HepG2 (cell line): ENCODE results near the gene PYGB. TPM values are rescaled to one million over a fixed set of nuclear protein-coding genes. Genes with fewer than 3 reads are reported as not detected.

Source experiments
- ATAC-seq: fragments of 200-7000 bp; cut with Tn5 transposase; 3 replicates; pipeline ENCODE4 v1.9.1; 2020; ENCODE audit warnings: mild to moderate bottlenecking, moderate library complexity
- BruUV-seq: library from RNA; stranded (reverse); fragments of 400-500 nt; replicated peaks from 2 replicates; lab custom pipeline; 2021; lab: Mats Ljungman, UMichigan
- CTCF ChIA-PET: fragments of 300-600 bp; formaldehyde crosslinking; extraction: SDS; loops from one replicate; lab custom pipeline; 2021; ENCODE audit warnings: low total read pairs, inconsistent platforms, low intra/inter-chr PET ratio; lab: Yijun Ruan, JAX
- POLR2A ChIA-PET: fragments of 350-600 bp; sonication (Branson Sonifier 250); formaldehyde crosslinking; loops from one replicate; lab custom pipeline; 2020; ENCODE audit warnings: antibody characterized with exemption, inconsistent platforms; lab: Yijun Ruan, JAX
- DNase-seq: peaks from one replicate; pipeline ENCODE4 v3.0.0-alpha.2; 2015; ENCODE audit warnings: low spot score
- FAIRE-seq: peaks from 3 replicates; lab custom pipeline; 2011; peaks lifted over from hg19 to GRCh38; lab: Jason Lieb, UNC
- H2AFZ ChIP-seq: one replicate; pipeline ENCODE4 v1.6.1; 2011; ENCODE audit warnings: low read length, inconsistent platforms
- H3K27ac ChIP-seq: fragments of 300-600 bp; 3 replicates; pipeline ENCODE4 v1.8.0; 2011; ENCODE audit warnings: mixed run types, mild to moderate bottlenecking, mixed read lengths, low read length, inconsistent platforms; ENCODE audit not compliant: insufficient read depth; ENCODE audit errors: extremely low read length
- H3K27me3 ChIP-seq, 2 experiments: fragments of 200-600 bp in 1 of 2; 2 replicates in 1 of 2; 3 replicates in 1 of 2; pipeline versions ENCODE4 v1.6.0 to v1.8.0; 2011; ENCODE audit warnings: low read length in 2 of 2, mild to moderate bottlenecking in 2 of 2, moderate library complexity in 2 of 2, inconsistent platforms in 1 of 2; ENCODE audit not compliant: insufficient read depth in 2 of 2, control insufficient read depth in 1 of 2
- H3K36me3 ChIP-seq, 2 experiments: fragments of 200-600 bp in 1 of 2; replicated peaks in 1 of 2; 2 replicates in 1 of 2; 3 replicates in 1 of 2; pipeline versions ENCODE4 v1.5.1 to v1.8.0; 2011; ENCODE audit warnings: low read length in 2 of 2, inconsistent platforms in 1 of 2; ENCODE audit not compliant: insufficient read depth in 2 of 2, control insufficient read depth in 1 of 2
- H3K4me1 ChIP-seq: 2 replicates; pipeline ENCODE4 v1.5.1; 2012; ENCODE audit warnings: low read length, inconsistent platforms; ENCODE audit not compliant: insufficient read depth
- H3K4me2 ChIP-seq: 2 replicates; pipeline ENCODE4 v1.6.0; 2011; ENCODE audit warnings: low read depth, low read length, inconsistent platforms
- H3K4me3 ChIP-seq, 3 experiments: fragments of 200-600 bp in 1 of 3; sonication (generic), shearing (Covaris generic) in 1 of 3; replicated peaks in 1 of 3; 2 replicates each; pipeline ENCODE4 v1.5.1; 2011 to 2016; ENCODE audit warnings: low read length in 3 of 3, inconsistent platforms in 2 of 3, low read depth in 2 of 3, mild to moderate bottlenecking in 2 of 3, control low read depth in 1 of 3, mixed read lengths in 1 of 3; ENCODE audit not compliant: insufficient read depth in 1 of 3
- H3K79me2 ChIP-seq: one replicate; pipeline ENCODE4 v1.6.1; 2011; ENCODE audit warnings: low read length, inconsistent platforms; ENCODE audit not compliant: insufficient read depth
- H3K9ac ChIP-seq: 2 replicates; pipeline ENCODE4 v1.6.0; 2011; ENCODE audit warnings: mild to moderate bottlenecking, low read depth, low read length, inconsistent platforms; ENCODE audit not compliant: insufficient read depth
- H3K9me3 ChIP-seq: 2 replicates; pipeline ENCODE4 v1.5.1; 2012; ENCODE audit warnings: mild to moderate bottlenecking, low read length
- H4K20me1 ChIP-seq: 2 replicates; pipeline ENCODE4 v1.6.0; 2011; ENCODE audit warnings: inconsistent platforms, mild to moderate bottlenecking, low read length, moderate library complexity; ENCODE audit not compliant: insufficient read depth
- CTCF ChIP-seq: sonication (generic); formaldehyde crosslinking; IDR thresholded peaks from 2 replicates; pipeline ENCODE4 v1.5.0; 2020; ENCODE audit warnings: mild to moderate bottlenecking, missing genetic modification reagents, moderate library complexity
- EP300 ChIP-seq, 3 experiments: sonication (generic) in 1 of 3; formaldehyde crosslinking in 1 of 3; IDR thresholded peaks; 2 replicates each; pipeline versions ENCODE4 v1.5.1 to v1.6.1; 2011 to 2020; ENCODE audit warnings: low read depth in 2 of 3, low read length in 2 of 3, borderline replicate concordance in 1 of 3, improper control_type of control experiment in 1 of 3, mild to moderate bottlenecking in 1 of 3, missing genetic modification reagents in 1 of 3, moderate library complexity in 1 of 3
- FLYWCH1 ChIP-seq: sonication (generic); formaldehyde crosslinking; IDR thresholded peaks from 2 replicates; pipeline ENCODE4 v1.8.1; 2023; ENCODE audit warnings: mild to moderate bottlenecking, missing genetic modification reagents
- FOXA1 ChIP-seq, 2 experiments: fragments of 450-650 bp in 1 of 2; sonication (generic) in 1 of 2; formaldehyde crosslinking in 1 of 2; IDR thresholded peaks; 2 replicates each; pipeline versions ENCODE4 v1.4.0 to v1.6.1; 2016 to 2020; ENCODE audit warnings: missing genetic modification reagents in 1 of 2
- MIXL1 ChIP-seq: IDR thresholded peaks from 2 replicates; pipeline ENCODE4 v1.6.1; 2016
- MTF2 ChIP-seq: sonication (generic); formaldehyde crosslinking; IDR thresholded peaks from 2 replicates; pipeline ENCODE4 v1.5.0; 2020; ENCODE audit warnings: missing genetic modification reagents, borderline replicate concordance
- NKX3-1 ChIP-seq: sonication (generic); formaldehyde crosslinking; IDR thresholded peaks from 2 replicates; pipeline ENCODE4 v1.5.0; 2020; ENCODE audit warnings: missing genetic modification reagents
- PITX1 ChIP-seq: sonication (generic); formaldehyde crosslinking; IDR thresholded peaks from 2 replicates; pipeline ENCODE4 v1.5.1; 2020; ENCODE audit warnings: mild to moderate bottlenecking, missing genetic modification reagents
- POGK ChIP-seq: sonication (generic); formaldehyde crosslinking; conservative IDR thresholded peaks from 2 replicates; pipeline ENCODE4 v1.8.0; 2022; ENCODE audit warnings: mild to moderate bottlenecking, moderate library complexity, missing genetic modification reagents
- SALL2 ChIP-seq: sonication (generic); formaldehyde crosslinking; IDR thresholded peaks from 2 replicates; pipeline ENCODE4 v1.8.1; 2023; ENCODE audit warnings: mild to moderate bottlenecking, missing genetic modification reagents, inconsistent platforms
- SP140L ChIP-seq: sonication (generic); formaldehyde crosslinking; IDR thresholded peaks from 2 replicates; pipeline ENCODE4 v1.4.0; 2020; ENCODE audit warnings: missing genetic modification reagents, borderline replicate concordance
- ZBED4 ChIP-seq: sonication (generic); formaldehyde crosslinking; IDR thresholded peaks from 2 replicates; pipeline ENCODE4 v1.4.0; 2020; ENCODE audit warnings: missing genetic modification reagents, borderline replicate concordance
- ZNF343 ChIP-seq: sonication (generic); formaldehyde crosslinking; IDR thresholded peaks from 2 replicates; pipeline ENCODE4 v1.4.0; 2020; ENCODE audit warnings: mild to moderate bottlenecking, missing genetic modification reagents
- ZNF350 ChIP-seq: sonication (generic); formaldehyde crosslinking; IDR thresholded peaks from 2 replicates; pipeline ENCODE4 v1.4.0; 2020; ENCODE audit warnings: mild to moderate bottlenecking, low read depth, missing genetic modification reagents, borderline replicate concordance
- ZNF577 ChIP-seq: sonication (generic); formaldehyde crosslinking; IDR thresholded peaks from 2 replicates; pipeline ENCODE4 v1.4.0; 2020; ENCODE audit warnings: mild to moderate bottlenecking, low read depth, missing genetic modification reagents, borderline replicate concordance
- ZNF629 ChIP-seq: sonication (generic); formaldehyde crosslinking; conservative IDR thresholded peaks from 2 replicates; pipeline ENCODE4 v1.5.0; 2020; ENCODE audit warnings: missing genetic modification reagents
- WGBS: methylation state at CpG from one replicate; pipeline ENCODE4 v1.1.6; 2017; ENCODE audit warnings: low lambda C conversion rate; 5-methylcytosine and 5-hydroxymethylcytosine counted together
- in situ Hi-C: cut with HindIII; loops from 2 replicates; pipeline ENCODE4 v1.10.0; 2017; ENCODE audit warnings: low pct_unique_long_range_greater_than_20kb; ENCODE audit not compliant: extremely low pct_ligation_motif_present
- intact Hi-C: fragments of 100-400 bp; cut with micrococcal nuclease; formaldehyde crosslinking; loops from one replicate; pipeline ENCODE4 v1.10.0; 2022; ENCODE audit not compliant: unreplicated experiment
- polyA plus RNA-seq, 8 experiments: library from polyadenylated mRNA; depleted of rRNA in 3 of 8; stranded (reverse) in 7 of 8; unstranded in 1 of 8; fragments of >200 nt; fragmentation: Illumina TruSeq in 4 of 8; extraction: Trizol in 4 of 8; gene quantifications; 2 replicates each; pipeline versions ENCODE4 v1.2.1 to v1.2.3, GENCODE V29; 2011 to 2016; ENCODE audit warnings: low read depth in 4 of 8, missing spikeins in 1 of 8, mixed read lengths in 1 of 8; ENCODE audit not compliant: insufficient read depth in 1 of 8
- total RNA-seq, 5 experiments: library from RNA; depleted of rRNA; stranded (reverse); fragments of >200 nt; fragmentation: Illumina TruSeq; extraction: Trizol; gene quantifications; 2 replicates each; pipeline ENCODE4 v1.2.3, GENCODE V29; 2016; ENCODE audit warnings: low read depth in 1 of 5

The PYGB gene
- total and polyA plus RNA-seq, 2 of the 13 experiments (the other 11 are each of a cell fraction or from before 2014, with no cell fraction given): 24.2 to 86.3 TPM

- H3K4me3 ChIP-seq: no peak overlapping the region
- no peak overlapping the region for H3K9ac ChIP-seq
- FAIRE-seq (no peak), ATAC-seq (no peak), DNase-seq (no peak)
- no peak for TF ChIP-seq PITX1 (CRISPR knock-in tag)
- no peak for TF ChIP-seq ZNF350 (CRISPR knock-in tag)
- no peak for TF ChIP-seq MTF2 (CRISPR knock-in tag)
- no peak for TF ChIP-seq POGK
- no peak for TF ChIP-seq FOXA1 (IDR thresholded peaks at IDR 0.05)
- TF ChIP-seq FOXA1 (CRISPR knock-in tag; IDR thresholded peaks at IDR 0.05): no peak
- no peak for TF ChIP-seq ZNF577 (CRISPR knock-in tag)
- no peak for TF ChIP-seq EP300 (IDR thresholded peaks at IDR 0.05; ENCODE audit: low read depth in 2 of 2, low read length in 2 of 2)
- TF ChIP-seq EP300 (CRISPR knock-in tag; IDR thresholded peaks at IDR 0.05; ENCODE audit: borderline replicate concordance): no peak
- TF ChIP-seq ZBED4 (CRISPR knock-in tag): no peak
- no peak for TF ChIP-seq ZNF343
- TF ChIP-seq ZNF629 (CRISPR knock-in tag): no peak
- TF ChIP-seq MIXL1 (CRISPR knock-in tag): no peak
- TF ChIP-seq SALL2 (CRISPR knock-in tag): no peak
- no peak for TF ChIP-seq FLYWCH1
- no peak for TF ChIP-seq SP140L
- TF ChIP-seq NKX3-1: no peak
- TF ChIP-seq CTCF (CRISPR knock-in tag): no peak
- intact Hi-C loops (no loop called here), in situ Hi-C loops (loop anchor here (25.0 kb wide), 1 partner anchor 346 kb away; no protein-coding TSS in a partner anchor)
- H3K27ac ChIP-seq: no peak overlapping the region
- no peak overlapping the region for H2AFZ ChIP-seq
- H3K36me3 ChIP-seq: peaks cover 19 to 38% of the 10 kb centered on the region in 2 experiments
- no peaks in the 10 kb centered on the region for H3K79me2 ChIP-seq
- POLR2A ChIA-PET: no interaction called here
- no peaks in the 10 kb centered on the region for H3K9me3 ChIP-seq
- 94% methylated on average over 11 of the region's 11 CpGs for WGBS
- H3K4me2 ChIP-seq: no peak overlapping the region
- no peaks in the 10 kb centered on the region for H3K27me3 ChIP-seq
- BruUV-seq: no TSS peak
- CTCF ChIA-PET: interaction anchor here (2.0 kb wide), 1 partner anchor 82 kb away, joined by 12 read pairs; no protein-coding TSS in a partner anchor
- peaks cover 2% of the 10 kb centered on the region for H3K4me1 ChIP-seq
- no peaks in the 10 kb centered on the region; the same call in 1 of the 2 replicates for H4K20me1 ChIP-seq
Measured at GRCh38 chr20:25316506-25317190, 68.8 kb downstream of the PYGB start.
